Dedifferentiated amniotic fluid mesenchymal stem cell (primary cell): ENCODE results near the gene DPP7.

Experiments
- DNase-seq: peaks from one replicate; pipeline ENCODE4 v3.0.0-alpha.2; 2016; ENCODE audit errors: extremely low spot score

The DPP7 gene

DNA sequence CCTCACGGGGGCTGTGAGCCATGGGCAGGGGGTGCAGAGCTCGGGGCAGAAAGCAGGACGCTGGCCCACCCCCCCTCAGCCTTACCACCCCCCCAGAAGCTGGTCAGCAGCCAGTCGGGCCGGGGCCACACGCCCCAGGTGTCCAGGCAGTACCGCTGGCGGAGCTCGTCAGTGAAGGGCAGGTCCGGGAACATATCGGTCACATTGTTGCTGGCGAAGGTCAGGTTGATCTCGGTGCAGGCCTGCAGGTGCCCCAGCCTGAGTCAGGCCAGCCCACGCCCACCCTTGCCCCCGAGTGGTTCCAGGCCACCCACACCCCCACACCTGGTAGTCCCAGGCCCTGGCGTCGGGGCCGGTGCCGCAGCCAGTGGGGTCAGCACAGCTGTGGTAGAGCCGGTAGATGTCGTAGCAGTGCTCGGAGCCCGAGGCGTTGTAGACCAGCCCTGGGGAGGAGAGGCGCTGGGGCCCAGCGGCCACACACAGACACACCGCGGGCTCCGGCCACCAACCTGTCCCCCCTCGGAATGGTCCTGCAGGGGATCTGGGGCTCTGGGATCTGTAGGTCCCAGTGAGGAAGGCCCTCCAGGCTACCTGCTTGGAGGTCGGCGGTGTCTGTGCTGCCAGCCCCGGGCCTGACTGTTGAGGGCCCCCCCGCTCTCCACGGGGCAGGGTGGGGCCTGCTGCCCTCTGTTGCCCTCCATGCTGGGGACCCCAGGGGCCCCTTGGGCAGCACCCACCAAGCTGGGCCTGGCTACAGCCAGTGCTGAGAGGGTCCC is 2.6 kb downstream of the DPP7 start:
- DNase-seq, result no peak

DNA sequence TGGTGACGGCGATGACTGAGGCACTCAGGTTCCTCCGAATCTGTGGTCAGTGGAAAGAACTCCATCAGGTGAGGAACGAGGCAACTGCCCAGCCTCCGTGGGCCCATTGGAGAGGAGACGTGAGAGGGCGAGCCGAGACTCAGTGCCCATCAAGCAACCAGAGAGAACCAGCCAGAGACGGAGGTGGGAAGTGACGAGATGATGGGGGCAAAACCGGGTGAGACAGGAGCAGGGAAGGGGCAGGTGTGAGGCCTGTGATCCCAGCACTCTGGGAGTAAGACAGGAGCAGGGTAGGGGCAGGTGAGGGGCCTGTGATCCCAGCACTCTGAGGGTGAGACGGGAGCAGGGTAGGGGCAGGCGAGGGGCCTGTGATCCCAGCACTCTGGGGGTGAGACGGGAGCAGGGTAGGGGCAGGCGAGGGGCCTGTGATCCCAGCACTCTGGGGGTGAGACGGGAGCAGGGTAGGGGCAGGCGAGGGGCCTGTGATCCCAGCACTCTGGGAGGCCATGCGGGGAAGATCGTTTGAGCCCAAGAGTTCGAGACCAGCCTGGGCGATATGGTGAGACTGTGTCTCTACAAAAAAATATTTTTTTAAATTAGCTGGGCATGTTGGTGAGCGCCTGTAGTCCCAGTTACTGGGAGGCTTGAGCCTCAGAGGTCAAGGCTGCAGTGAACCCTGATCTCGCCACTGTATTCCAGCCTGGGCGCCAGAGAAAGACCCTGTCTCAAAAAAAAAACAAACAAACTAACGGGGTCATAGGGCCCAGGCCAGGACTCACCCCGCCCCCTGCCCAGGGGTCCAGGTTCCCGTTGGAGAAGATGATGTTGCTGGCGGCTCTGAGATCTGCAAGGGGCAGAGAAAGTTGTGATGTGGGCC is 3.4 kb downstream of the DPP7 start:
- no peak for DNase-seq

DNA sequence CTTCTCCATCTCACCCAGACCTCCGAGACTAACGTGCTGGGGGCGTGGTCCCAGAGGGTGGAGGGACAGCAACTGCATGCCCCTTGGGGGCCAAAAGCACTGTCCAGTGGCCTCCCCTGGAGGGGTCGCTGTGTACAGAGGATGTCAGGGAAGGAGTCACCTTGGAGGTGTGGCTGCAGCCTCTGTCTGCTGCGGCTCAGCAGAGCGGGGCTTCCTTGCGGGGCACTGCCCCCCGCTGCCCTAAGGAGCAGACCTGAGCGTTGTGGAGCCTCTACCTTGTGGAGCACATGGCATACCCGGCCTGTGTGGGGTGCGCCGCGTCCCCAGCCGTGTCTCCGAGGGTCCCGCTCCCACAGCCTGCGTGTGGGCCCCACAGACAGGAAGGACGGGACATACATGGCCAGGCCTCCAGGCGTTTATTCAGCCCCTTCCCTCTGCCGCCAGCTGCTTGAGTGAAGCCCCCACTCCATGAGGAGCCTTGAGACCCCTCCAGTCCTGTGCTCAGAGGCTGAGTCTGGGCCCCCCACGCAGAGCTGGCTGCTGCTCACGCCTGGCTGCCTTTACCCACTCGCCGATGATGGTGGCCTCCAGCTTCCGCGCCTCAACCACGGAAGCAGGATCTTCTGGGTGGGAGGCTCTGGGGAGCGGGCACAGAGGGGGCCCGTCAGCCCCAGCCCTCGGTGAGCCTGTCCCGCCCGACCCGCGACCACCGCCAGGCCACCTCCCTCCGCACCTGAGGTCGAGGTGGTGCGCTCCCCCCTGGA is 4.2 kb downstream of the DPP7 start:
- DNase-seq, result no peak

- DNase-seq, result no peak
These were observed 5.0 kb downstream of the DPP7 start for GRCh38 chr9:137109250-137110146.

GRCh38 chr9:137108608-137109249 is 5.8 kb downstream of the DPP7 start:
- DNase-seq, result no peak

DNA sequence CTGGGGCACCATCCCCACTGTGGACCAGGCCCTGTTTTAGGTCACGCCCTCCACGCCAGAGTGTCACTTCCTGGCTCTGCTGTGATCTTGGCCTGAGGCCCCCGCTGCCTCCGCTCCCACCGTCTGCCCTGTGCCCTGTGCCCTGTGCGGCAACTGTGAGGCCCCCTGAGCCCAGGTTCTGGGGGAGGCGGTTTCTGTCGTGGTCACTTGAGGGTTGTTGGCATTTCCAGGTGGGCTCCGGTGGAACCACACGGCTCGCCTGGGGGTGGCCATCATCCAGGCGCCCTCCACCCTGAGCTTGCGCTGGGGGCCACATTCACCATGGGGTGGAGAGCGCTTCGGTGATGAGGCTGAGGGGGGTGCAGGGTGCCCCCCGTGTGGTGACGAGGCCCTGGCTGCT is 6.6 kb downstream of the DPP7 start:
- DNase-seq, result no peak

DNA sequence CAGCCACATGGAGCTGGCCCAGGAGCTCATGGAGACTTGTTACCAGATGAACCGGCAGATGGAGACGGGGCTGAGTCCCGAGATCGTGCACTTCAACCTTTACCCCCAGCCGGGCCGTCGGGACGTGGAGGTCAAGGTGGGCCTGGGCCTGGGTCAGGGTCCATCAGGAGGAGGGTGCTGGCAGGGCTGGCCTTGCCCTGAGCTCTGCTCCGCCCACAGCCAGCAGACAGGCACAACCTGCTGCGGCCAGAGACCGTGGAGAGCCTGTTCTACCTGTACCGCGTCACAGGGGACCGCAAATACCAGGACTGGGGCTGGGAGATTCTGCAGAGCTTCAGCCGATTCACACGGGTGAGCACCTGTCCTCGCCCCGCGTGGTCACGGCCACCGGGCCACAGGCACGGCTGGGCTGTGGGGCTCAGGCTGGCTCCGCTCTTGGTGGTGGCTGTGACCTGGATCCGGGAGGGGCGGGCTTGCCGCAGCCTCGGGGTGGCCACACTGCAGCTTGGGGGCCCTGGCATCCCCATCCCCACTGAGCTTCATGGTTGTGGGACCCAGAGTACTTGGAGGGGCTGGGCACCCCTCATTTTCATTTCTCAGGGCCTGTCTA is 7.1 kb downstream of the DPP7 start:
- no peak for DNase-seq

DNA sequence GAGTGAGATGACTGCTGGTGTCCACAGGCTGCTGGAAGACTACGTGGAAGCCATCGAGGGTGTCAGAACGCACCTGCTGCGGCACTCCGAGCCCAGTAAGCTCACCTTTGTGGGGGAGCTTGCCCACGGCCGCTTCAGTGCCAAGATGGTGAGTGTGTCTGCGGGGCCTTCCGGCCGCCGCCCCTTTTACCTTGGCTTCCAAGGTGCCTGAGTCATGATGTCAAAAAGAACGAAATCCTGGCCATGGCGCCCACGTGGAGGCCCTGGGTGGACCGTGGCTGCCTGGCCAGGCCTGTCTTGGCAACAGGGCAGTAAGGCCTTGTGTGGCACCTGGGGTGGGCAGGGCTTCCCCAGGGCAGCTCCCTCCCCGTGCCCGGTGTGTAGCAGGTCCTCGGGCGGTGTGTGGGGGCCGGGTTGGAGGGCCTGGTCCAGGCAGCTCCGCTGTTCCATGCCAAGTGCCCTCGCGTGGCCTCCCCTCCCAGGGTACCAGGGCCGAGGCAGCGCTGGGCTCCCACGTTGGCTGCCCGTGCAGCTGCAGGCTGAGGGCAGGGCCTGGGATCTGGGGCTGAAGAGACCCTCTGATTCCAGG is 7.8 kb downstream of the DPP7 start:
- no peak for DNase-seq

- DNase-seq, result no peak
These were observed 8.5 kb downstream of the DPP7 start for GRCh38 chr9:137105814-137106661.

- no peak for DNase-seq
These were observed 11.1 kb downstream of the DPP7 start for GRCh38 chr9:137103206-137103999.

DNA sequence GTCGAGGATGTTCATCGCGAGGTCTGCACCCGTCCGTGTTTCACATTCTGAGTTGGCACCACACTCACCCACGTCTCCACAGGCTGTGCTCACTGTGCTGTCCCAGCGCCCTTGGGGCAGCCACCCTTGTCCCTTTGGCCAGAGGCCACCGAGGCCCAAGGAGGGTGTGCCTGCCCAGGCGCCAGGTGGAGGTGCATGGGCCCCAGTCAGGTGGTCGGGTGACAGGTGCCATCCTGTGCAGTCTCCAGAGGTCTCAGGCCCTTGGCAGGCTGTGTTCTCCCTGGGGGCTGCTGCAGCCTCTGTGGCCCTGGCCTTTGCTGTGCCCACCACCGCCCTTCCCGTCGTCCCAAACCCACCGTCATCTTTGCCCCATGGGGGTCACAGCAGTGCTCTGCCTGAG is 15.3 kb downstream of the DPP7 start:
- no peak for DNase-seq

- no peak for DNase-seq
These were observed 16.6 kb downstream of the DPP7 start for GRCh38 chr9:137097761-137098462.

DNA sequence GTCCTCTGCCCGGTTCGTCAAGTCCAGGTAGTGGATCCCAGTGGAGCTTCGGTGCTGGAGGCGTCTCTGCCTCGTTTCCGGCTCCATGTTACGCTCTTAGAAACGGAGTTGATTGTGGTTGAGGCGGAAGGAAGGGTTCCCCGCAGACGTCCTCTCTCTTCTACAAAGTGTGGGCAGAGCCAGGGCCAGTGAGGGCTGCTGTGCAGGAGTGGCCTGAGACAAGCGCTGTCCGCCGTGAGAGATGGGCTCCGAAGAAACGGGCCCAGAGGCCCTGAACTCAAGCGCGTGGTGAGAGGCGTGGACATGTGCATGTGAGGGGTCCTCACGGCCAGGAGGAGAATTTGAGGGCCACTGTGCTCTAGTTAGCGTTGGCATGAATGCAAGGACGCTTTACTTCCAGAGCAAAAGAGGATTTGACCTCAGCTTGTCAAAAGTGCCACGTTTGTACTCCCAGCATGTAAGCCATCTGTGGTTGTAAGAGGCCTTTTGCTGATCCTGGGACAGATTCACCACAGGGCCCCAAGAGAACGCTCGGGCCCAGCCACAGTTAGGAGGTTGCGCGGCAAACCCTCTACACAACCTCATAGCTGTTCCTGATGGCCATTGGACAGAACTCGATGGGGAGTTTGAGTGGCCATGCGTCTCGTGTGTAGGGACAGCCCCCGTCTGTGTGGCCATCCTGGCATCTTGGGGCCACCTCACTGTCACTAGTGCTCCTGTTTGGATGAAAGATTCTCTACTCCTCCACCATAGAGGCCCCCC is 17.6 kb downstream of the DPP7 start:
- no peak for DNase-seq

GRCh38 chr9:137095664-137096517 is 18.6 kb downstream of the DPP7 start:
- DNase-seq, result no peak

GRCh38 chr9:137089232-137089947 is 25.1 kb downstream of the DPP7 start:
- no peak for DNase-seq
